PC-9 (cell line): Measurements from ENCODE around the gene CTDSP2.

Experiments
- EZH2 ChIP-seq: fragments of 200-600 bp; sonication (generic); IDR thresholded peaks from 2 replicates; pipeline ENCODE4 v1.8.0; 2017; ENCODE audit warnings: antibody characterized with exemption, low read depth
- TF ChIP-seq, protein P1 (sequence below): fragments of 200-600 bp; sonication (generic); conservative IDR thresholded peaks from 2 replicates; pipeline ENCODE4 v1.6.1; 2017; ENCODE audit warnings: mixed run types, antibody characterized with exemption, mild to moderate bottlenecking, moderate library complexity

DNA sequence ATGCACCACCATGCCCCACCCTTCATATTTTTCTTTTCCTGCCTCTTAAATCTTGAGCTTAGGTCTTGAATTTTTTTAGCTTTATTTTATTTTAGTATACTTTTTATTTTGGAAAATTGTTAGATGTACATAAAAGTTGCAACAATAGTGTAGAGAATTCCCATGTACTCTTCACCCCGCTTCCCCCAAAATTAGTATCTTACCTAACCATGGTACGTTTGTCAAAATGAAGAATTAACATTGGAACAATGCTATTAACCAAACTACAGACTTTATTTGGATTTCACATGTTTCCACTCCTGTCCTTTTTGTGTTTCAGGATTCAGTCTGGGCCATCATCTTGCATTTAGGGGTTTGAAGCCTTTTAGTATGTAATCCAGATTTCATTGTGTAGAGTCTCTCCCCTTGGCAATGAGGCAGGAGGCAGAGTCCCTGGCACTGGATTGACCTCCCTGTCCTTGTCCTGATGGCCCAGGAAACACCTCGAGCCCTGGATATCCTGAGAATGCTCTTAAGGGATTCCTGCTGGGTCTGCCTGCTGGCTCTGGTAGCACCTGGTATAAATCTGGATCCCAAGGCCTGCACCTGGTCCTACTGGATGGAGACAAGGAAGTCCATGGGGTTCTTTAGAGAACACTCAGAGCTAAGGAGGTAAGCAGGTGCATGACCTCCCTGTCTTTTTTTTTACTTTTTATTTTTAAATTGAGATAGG lies 19.9 kb upstream of the CTDSP2 start:
- TF ChIP-seq, protein P1, sequence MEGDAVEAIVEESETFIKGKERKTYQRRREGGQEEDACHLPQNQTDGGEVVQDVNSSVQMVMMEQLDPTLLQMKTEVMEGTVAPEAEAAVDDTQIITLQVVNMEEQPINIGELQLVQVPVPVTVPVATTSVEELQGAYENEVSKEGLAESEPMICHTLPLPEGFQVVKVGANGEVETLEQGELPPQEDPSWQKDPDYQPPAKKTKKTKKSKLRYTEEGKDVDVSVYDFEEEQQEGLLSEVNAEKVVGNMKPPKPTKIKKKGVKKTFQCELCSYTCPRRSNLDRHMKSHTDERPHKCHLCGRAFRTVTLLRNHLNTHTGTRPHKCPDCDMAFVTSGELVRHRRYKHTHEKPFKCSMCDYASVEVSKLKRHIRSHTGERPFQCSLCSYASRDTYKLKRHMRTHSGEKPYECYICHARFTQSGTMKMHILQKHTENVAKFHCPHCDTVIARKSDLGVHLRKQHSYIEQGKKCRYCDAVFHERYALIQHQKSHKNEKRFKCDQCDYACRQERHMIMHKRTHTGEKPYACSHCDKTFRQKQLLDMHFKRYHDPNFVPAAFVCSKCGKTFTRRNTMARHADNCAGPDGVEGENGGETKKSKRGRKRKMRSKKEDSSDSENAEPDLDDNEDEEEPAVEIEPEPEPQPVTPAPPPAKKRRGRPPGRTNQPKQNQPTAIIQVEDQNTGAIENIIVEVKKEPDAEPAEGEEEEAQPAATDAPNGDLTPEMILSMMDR, result no peak
- no peak for TF ChIP-seq EZH2
